ENCODE results near the gene CEBPZ. TPM values are rescaled to one million over a fixed set of nuclear protein-coding genes. Genes with fewer than 3 reads are reported as not detected.

The CEBPZ gene
- total RNA-seq, 2 donors from 2014 or later: 17.3 to 38.2 TPM

DNA sequence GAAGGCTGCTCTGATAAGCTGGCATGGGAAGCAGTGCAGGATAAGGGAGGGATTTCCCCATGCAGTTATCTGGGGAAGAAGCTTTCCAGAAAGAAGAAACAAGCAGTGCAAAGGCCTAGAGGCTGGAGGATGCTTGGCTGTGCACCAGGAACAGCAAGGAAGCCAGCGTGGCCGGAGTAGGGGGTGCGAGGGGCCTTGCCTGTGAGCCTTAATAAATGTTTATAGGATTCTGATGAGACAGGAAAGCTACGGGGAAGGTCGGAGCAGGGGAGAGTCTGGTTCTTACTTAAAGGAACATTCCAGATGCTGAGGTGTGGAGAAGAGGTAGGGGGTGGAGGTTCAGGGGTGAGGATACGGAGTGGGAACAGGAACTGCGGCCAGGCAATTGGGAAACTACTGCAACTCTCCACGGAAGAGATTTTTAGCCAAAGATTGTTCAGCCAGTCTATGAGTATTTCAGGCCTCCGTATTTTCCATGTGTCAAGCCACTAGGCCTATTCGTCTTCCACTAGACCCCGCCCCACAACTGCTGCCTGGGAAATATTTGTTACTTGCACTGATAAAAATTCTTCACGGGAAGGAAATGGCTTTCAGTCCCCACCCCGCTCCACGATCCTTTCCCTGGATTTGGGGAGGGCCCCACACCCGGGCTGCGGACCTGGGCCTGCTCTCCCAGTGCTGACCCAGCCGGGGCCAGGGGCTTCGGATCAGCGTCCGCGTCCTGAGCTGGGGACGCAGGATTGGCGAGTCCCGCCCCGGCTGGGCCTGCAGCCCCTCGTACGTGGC is 75.1 kb downstream of the CEBPZ start:
- Histone ChIP-seq H3K27me3 (replicated peaks; ENCODE audit: insufficient read depth) (no peaks in the 10 kb centered on the region), H3K9me3 (no peaks in the 10 kb centered on the region), H3K4me1 (ENCODE audit: control insufficient read depth in 1 of 2, low read depth in 2 of 2) (peaks cover 13 to 20% of the 10 kb centered on the region in 2 donors), H3K4me3 (peak overlapping the region; percentile 95), H3K36me3 (no peaks in the 10 kb centered on the region), H3K27ac (peak overlapping the region; percentile 82)
- DNase-seq (ENCODE audit: low spot score) (no peak), ATAC-seq (ENCODE audit: insufficient number of reproducible peaks, low FRiP score, low read depth) (peak; percentile 25)
- TF ChIP-seq, protein P1, sequence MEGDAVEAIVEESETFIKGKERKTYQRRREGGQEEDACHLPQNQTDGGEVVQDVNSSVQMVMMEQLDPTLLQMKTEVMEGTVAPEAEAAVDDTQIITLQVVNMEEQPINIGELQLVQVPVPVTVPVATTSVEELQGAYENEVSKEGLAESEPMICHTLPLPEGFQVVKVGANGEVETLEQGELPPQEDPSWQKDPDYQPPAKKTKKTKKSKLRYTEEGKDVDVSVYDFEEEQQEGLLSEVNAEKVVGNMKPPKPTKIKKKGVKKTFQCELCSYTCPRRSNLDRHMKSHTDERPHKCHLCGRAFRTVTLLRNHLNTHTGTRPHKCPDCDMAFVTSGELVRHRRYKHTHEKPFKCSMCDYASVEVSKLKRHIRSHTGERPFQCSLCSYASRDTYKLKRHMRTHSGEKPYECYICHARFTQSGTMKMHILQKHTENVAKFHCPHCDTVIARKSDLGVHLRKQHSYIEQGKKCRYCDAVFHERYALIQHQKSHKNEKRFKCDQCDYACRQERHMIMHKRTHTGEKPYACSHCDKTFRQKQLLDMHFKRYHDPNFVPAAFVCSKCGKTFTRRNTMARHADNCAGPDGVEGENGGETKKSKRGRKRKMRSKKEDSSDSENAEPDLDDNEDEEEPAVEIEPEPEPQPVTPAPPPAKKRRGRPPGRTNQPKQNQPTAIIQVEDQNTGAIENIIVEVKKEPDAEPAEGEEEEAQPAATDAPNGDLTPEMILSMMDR (IDR thresholded peaks at IDR 0.05): no peak

DNA sequence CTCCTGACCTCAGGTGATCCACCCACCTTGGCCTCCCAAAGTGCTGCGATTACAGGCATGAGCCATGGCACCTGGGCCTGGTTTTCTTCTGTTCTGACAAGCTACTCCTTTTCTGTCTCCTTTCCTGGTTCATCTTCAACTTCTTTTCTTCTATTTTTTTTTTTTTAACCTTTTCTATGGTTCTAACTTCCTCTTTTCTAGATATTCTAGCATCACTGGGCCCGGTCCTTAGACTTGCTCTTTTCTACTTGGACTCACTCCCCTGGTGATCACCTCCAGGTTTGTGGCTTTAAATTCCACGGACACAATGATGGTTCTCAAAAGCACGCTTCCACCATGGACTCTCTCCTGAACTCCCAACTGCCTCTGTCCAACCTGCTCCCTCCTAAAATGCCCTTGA is 76.6 kb downstream of the CEBPZ start:
- no peaks in the 10 kb centered on the region for H3K36me3 ChIP-seq
- DNase-seq (ENCODE audit: low spot score): no peak
- no peak overlapping the region for H3K4me3 ChIP-seq
- H3K27me3 ChIP-seq (replicated peaks; ENCODE audit: insufficient read depth): no peaks in the 10 kb centered on the region
- H3K9me3 ChIP-seq: no peaks in the 10 kb centered on the region
- H3K27ac ChIP-seq: no peak overlapping the region
- TF ChIP-seq, protein P1 (IDR thresholded peaks at IDR 0.05): no peak
- H3K4me1 ChIP-seq (ENCODE audit: control insufficient read depth in 1 of 2, low read depth in 2 of 2): peaks cover 13 to 31% of the 10 kb centered on the region in 2 donors
- no peak for ATAC-seq (ENCODE audit: insufficient number of reproducible peaks, low FRiP score, low read depth)

DNA sequence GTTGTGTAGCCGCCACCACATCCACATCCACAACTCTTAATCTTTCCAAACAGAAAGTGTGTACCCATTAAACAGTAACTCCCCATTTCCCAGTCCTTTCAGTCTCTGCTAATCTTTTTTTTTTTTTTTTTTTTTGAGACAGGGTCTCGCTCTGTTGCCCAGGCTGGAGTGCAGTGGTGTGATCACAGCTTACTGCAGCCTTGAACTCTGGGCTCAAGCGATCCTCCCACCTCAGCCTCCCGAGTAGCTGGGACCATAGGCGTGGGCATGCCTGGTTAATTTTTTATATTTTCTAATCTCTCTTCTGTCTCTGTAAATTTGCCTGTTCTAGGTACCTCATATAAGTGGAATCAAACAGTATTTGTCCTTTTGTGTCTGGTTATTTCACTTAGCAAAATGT is 78.2 kb downstream of the CEBPZ start:
- TF ChIP-seq, protein P1 (IDR thresholded peaks at IDR 0.05): no peak
- Histone ChIP-seq H3K4me1 (ENCODE audit: control insufficient read depth in 1 of 2, low read depth in 2 of 2) (peaks cover 13 to 33% of the 10 kb centered on the region in 2 donors), H3K9me3 (no peaks in the 10 kb centered on the region), H3K4me3 (no peak overlapping the region), H3K27ac (no peak overlapping the region), H3K27me3 (replicated peaks; ENCODE audit: insufficient read depth) (no peaks in the 10 kb centered on the region), H3K36me3 (no peaks in the 10 kb centered on the region)
- ATAC-seq (ENCODE audit: insufficient number of reproducible peaks, low FRiP score, low read depth) (no peak), DNase-seq (ENCODE audit: low spot score) (no peak)

Other genes starting within 250 kb of the CEBPZ start
- gene HEATR5B, start 147.2 kb downstream of the CEBPZ start, total RNA-seq: 10 to 100 TPM; 21.0 to 35.6 TPM
- gene GPATCH11, start 147.1 kb downstream of the CEBPZ start, total RNA-seq: 1 to 10 TPM; 5.6 to 9.0 TPM
- 10 to 100 TPM; 37.4 to 39.0 TPM for gene EIF2AK2, start 74.6 kb downstream of the CEBPZ start, total RNA-seq
- not detected for gene SULT6B1, start 42.9 kb downstream of the CEBPZ start, total RNA-seq
- gene CEBPZOS, start 35.1 kb downstream of the CEBPZ start, total RNA-seq: 10 to 100 TPM; 13.7 to 25.5 TPM
- 10 to 100 TPM; 15.2 to 22.3 TPM for gene NDUFAF7, start 62 bp upstream of the CEBPZ start, total RNA-seq
- 10 to 100 TPM; 46.8 to 78.4 TPM for gene PRKD3, start 93.2 kb upstream of the CEBPZ start, total RNA-seq
- 1 to 10 TPM; 5.0 to 6.8 TPM for gene QPCT, start 113.0 kb upstream of the CEBPZ start, total RNA-seq